Measurements from ENCODE around the gene PEAK1.

GRCh38 chr15:77329202-77329601 is 90.7 kb downstream of the PEAK1 start:
- TF ChIP-seq EZH2 (IDR thresholded peaks at IDR 0.05; ENCODE audit: borderline replicate concordance, low read depth, low read length, severe bottlenecking) (no peak), POLR2A (IDR thresholded peaks at IDR 0.05; ENCODE audit: low read depth, low read length) (no peak), CTCF (IDR thresholded peaks at IDR 0.05; ENCODE audit: extremely low read depth in 1 of 2, insufficient read depth in 1 of 2, low read depth in 1 of 2, low read length in 2 of 2) (no peak), POLR2AphosphoS5 (IDR thresholded peaks at IDR 0.05; ENCODE audit: insufficient read depth, low read depth, low read length) (no peak)
